Retinal pigment epithelial cell (primary cell): ENCODE measurements around the gene HCST.

Experiments
- DNase-seq: peaks from one replicate; pipeline ENCODE4 v3.0.0-alpha.2; 2010; ENCODE audit warnings: low read depth
- H3K4me3 ChIP-seq: 2 replicates; pipeline ENCODE4 v1.5.1; 2011; ENCODE audit warnings: mild to moderate bottlenecking, low read length, control low read depth, moderate library complexity
- TF ChIP-seq, protein P1 (sequence below): conservative IDR thresholded peaks from 2 replicates; pipeline ENCODE4 v1.5.1; 2011; ENCODE audit warnings: low read depth, low read length, control low read depth, inconsistent platforms

The HCST gene

DNA sequence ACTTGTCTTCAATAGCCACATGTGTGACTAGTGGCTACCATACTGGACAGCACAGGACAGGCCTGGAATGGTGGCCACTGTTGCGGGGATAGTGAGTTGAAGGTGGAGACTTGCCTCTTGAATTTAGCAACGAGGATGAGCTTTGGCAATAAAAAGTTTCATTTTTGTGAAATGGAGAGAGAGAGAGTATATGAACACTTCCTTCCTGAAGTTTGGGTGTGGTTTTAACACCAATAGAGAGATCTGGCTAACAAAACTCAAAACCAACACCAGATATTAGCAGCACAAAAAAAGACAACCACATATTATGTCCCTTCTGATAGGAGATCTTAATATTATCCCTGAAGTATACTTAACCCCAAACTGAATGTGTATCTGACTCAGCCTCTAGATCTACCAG, 27.5 kb downstream of the HCST start:
- DNase-seq, result no peak
- TF ChIP-seq, protein P1, sequence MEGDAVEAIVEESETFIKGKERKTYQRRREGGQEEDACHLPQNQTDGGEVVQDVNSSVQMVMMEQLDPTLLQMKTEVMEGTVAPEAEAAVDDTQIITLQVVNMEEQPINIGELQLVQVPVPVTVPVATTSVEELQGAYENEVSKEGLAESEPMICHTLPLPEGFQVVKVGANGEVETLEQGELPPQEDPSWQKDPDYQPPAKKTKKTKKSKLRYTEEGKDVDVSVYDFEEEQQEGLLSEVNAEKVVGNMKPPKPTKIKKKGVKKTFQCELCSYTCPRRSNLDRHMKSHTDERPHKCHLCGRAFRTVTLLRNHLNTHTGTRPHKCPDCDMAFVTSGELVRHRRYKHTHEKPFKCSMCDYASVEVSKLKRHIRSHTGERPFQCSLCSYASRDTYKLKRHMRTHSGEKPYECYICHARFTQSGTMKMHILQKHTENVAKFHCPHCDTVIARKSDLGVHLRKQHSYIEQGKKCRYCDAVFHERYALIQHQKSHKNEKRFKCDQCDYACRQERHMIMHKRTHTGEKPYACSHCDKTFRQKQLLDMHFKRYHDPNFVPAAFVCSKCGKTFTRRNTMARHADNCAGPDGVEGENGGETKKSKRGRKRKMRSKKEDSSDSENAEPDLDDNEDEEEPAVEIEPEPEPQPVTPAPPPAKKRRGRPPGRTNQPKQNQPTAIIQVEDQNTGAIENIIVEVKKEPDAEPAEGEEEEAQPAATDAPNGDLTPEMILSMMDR, result no peak
- no peak overlapping the region for H3K4me3 ChIP-seq

DNA sequence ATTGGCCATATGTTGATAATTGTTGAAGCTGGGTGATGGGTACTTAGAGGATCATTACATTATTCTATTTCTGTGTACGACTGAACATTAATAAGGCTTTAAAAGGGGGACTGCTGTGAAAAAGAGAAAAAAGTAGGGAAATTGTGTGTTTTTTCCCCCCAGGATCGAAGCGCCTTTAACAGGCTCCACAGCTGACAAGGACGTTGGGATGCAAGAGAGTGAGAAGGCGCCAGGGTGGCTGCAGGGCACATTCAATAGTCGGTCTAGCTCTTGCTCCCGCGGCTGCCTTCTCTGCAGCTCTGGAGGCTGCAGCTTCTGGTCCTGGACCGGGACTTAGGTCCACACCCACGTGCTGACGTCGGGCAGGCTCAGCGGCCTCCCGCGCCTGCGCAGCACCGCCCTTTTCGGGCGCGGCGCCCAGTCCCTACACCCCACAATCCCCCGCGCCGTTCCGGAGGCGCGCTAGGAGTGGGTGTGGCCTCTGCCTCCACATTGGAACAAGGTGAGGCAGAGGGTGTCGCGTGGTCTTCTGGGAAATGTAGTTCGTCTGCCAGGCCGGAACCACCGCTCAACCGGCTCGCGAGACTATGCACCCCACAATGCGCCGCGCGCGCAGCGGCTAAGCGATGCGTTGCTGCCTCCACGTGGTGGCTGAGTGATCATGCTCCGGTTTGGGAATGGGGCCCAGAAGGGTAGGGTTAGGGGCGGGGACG, 29.0 kb downstream of the HCST start:
- TF ChIP-seq, protein P1, result peak; percentile 84
- peak overlapping the region; percentile 37 for H3K4me3 ChIP-seq
- peak; percentile 97 for DNase-seq

DNA sequence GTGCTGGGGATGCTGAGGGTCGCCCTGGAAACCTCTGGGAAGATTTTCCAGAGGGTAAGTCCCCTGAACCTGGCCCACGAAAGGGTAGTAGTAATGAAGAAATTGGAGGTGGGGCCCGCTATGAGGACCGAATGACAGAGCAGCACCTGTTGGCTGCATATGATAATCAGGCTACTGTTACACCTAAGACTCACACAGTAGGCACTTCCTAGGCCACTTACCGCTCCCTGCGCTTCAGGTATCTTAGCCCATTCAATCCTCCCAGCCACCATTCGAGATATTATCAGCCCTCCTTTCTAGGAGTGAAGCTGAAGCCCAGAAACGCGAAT, 29.5 kb downstream of the HCST start:
- no peak for DNase-seq
- peak overlapping the region; percentile 8 for H3K4me3 ChIP-seq
- TF ChIP-seq, protein P1, result no peak

DNA sequence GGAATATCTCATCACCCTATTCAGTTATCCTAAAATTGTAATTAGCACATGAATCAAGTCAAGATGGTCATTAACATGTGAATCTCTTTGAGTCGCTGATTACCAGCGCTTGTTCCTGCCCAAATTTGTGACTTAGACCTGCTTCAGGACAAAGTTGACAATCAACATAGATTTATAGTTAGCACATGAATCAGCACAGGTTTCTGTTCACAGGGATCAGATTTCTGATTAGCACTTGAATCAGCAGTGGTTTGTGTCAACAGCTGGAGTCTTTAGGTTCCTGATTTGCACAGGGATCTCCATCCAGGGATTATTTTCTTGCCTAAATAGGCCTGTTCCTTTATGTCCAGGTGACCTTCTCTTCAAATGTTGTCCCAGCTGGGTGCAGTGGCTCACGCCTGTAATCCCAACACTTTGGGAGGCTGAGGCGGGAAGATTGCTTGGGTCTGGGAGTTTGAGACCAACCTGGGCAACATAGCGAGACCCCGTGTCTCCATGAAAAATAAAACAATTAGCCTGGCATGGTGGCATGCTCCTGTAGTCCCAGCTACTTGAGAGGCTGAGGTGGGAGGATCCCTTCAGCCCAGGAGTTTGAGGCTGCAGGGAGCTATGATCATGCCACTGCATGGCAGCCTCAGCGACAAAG, 30.1 kb downstream of the HCST start:
- H3K4me3 ChIP-seq, result no peak overlapping the region
- TF ChIP-seq, protein P1, result no peak
- no peak for DNase-seq

DNA sequence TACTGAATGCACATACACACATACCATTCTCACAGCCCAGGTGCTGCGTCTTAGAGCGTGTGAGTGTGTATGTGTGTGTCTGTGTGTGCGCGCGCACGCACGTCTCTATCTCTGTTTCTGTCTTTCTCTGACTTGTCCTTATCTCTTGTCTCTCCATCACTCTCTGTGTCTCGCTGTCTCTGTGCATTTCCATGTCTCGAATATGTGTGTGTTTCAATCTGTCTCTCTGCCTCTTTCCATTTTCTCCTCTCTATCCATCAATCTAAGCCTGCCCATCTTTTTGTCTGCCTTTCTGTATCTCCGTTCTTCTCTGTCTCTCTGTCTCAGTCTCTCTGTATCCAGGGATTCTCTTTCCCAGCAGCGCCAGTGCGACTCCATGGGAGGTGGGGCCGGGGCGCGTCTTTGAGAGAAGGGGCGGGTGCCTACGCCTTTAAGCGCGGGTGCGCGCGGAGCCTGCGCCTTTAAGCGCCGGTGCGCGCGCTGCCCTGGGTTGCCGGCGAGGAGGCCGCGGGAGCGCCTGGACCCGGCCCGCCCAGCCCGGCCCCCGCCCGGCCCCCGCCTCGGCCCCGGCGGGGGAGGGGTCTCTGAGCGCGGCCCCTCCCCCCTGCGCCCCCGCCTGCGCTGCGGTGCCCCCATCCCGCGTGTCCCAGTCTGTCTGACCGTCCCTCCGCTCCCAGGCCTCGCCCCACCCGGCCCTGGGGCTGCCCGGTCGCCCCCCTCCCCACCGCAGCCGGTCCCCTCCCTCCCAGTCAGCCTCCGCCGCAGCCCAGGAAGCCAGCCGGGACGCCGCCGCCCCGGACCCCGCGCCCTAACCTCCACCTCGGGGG, 33.8 kb downstream of the HCST start, which contains the start of gene LRFN3:
TSS of gene LRFN3 (plus strand) at position 464 of the 827 bp plus-strand sequence. CDS start 3,052 bp downstream, outside the sequence.
- DNase-seq, result no peak
- H3K4me3 ChIP-seq, result peak within 1 kb of the TSS; percentile 82
- TF ChIP-seq, protein P1, result no peak

DNA sequence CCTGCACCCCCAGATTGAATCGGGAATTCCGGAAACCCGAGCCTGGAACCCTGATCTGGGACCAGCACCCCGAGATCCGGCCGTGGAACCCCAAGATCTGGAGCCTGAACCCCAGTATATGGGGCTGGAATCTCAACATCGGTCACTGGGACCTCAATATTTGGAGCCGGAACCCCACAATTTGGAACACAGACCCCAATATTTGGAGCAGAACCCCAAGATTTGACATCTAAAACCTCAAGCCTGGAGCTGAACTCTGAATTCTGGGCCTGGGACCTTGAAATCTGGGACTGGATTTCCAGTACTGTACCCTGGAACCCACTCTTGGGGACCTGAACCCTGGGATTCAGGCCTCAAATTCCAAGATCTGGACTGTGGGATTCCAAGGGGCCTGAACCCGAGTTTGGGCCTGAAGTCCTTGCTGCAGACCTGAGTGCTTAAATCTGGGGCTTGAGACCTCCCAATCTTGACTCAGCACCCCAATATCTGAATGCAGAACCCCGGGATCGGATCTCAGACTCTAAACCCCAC, 34.5 kb downstream of the HCST start:
- DNase-seq, result no peak
- peak overlapping the region; percentile 64 for H3K4me3 ChIP-seq
- TF ChIP-seq, protein P1, result no peak
